SJCRH30 (cell line): Measurements from ENCODE around the gene ANKRD63. TPM values are rescaled to one million over a fixed set of nuclear protein-coding genes. Genes with fewer than 3 reads are reported as not detected.

ENCODE experiments used
- DNase-seq, 2 experiments: peaks; one replicate each; pipeline ENCODE4 v3.0.0-alpha.2; 2015 to 2020
- H3K27ac ChIP-seq: fragments of 250-450 bp; sonication (Bioruptor Pico); 2 replicates; pipeline ENCODE4 v1.5.1; 2020; ENCODE audit warnings: mild to moderate bottlenecking, moderate library complexity
- H3K27me3 ChIP-seq: fragments of 250-450 bp; sonication (Bioruptor Pico); 2 replicates; pipeline ENCODE4 v1.5.1; 2020; ENCODE audit warnings: mild to moderate bottlenecking, moderate library complexity
- H3K36me3 ChIP-seq: fragments of 250-450 bp; sonication (Bioruptor Pico); 2 replicates; pipeline ENCODE4 v1.5.1; 2020; ENCODE audit warnings: mild to moderate bottlenecking, moderate library complexity
- H3K4me1 ChIP-seq: fragments of 250-450 bp; sonication (Bioruptor Pico); 2 replicates; pipeline ENCODE4 v1.5.1; 2020; ENCODE audit warnings: mild to moderate bottlenecking, moderate library complexity
- H3K4me3 ChIP-seq: fragments of 250-450 bp; sonication (Bioruptor Pico); 2 replicates; pipeline ENCODE4 v1.5.1; 2020; ENCODE audit warnings: mild to moderate bottlenecking, moderate library complexity
- H3K9me3 ChIP-seq: fragments of 250-450 bp; sonication (Bioruptor Pico); replicated peaks from 2 replicates; pipeline ENCODE4 v1.5.1; 2020; ENCODE audit warnings: mild to moderate bottlenecking, moderate library complexity
- total RNA-seq: library from RNA; depleted of rRNA; stranded (reverse); fragments of >200 nt; shearing (Covaris generic); gene quantifications from 2 replicates; pipeline ENCODE4 v1.2.3, GENCODE V29; 2014

The ANKRD63 gene
- total RNA-seq, 1 experiment from 2014 or later: 0.12 TPM

DNA sequence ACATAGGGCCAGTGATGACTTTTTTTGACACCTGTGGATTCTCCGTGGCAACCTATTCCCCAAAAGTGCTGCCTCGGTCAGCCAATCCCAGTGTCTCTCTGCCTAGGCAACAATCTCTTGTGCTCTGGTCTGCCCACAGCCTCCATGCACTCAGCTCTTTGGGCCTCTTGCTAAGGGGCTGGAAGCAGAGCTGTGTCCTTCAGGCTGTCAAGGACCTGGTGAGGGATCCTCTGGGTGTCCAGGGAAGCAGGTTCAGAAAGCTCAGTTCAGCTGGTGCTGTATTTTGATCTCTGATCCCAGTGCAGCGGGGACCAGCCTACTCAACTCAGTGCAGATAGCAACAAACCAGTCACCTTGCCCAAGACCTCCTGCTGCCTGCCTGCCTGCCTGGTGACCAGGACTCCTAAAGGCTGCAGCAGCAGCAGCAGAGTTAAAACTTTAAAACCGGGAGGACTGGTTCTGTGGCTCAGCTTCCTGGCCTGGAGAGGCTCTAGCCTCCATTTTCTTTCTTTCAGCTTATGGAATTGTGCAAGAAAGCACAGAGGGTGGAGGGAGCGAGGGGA, 37.8 kb downstream of the ANKRD63 start:
- DNase-seq: no peak
- Histone ChIP-seq H3K36me3 (no peaks in the 10 kb centered on the region), H3K4me1 (peaks cover 13% of the 10 kb centered on the region), H3K4me3 (no peak overlapping the region), H3K27me3 (peaks cover 7% of the 10 kb centered on the region), H3K9me3 (no peaks in the 10 kb centered on the region), H3K27ac (no peak overlapping the region)

GRCh38 chr15:40243126-40243810, 39.6 kb downstream of the ANKRD63 start:
- H3K27ac ChIP-seq: no peak overlapping the region
- H3K9me3 ChIP-seq: no peaks in the 10 kb centered on the region
- H3K4me1 ChIP-seq: no peaks in the 10 kb centered on the region; the same call in 1 of the 2 replicates
- peaks cover 14% of the 10 kb centered on the region for H3K27me3 ChIP-seq
- no peak for DNase-seq
- no peak overlapping the region for H3K4me3 ChIP-seq
- no peaks in the 10 kb centered on the region for H3K36me3 ChIP-seq

GRCh38 chr15:40242601-40243000, 40.3 kb downstream of the ANKRD63 start:
- H3K4me3 ChIP-seq: no peak overlapping the region
- no peaks in the 10 kb centered on the region for H3K9me3 ChIP-seq
- DNase-seq: no peak
- no peak overlapping the region for H3K27ac ChIP-seq
- no peaks in the 10 kb centered on the region for H3K36me3 ChIP-seq
- H3K27me3 ChIP-seq: peaks cover 14% of the 10 kb centered on the region
- H3K4me1 ChIP-seq: no peaks in the 10 kb centered on the region

- H3K9me3 ChIP-seq: no peaks in the 10 kb centered on the region
Measured at GRCh38 chr15:40242213-40242599, 40.7 kb downstream of the ANKRD63 start.

GRCh38 chr15:40241269-40242212, 41.3 kb downstream of the ANKRD63 start:
- Histone ChIP-seq H3K4me1 (no peaks in the 10 kb centered on the region), H3K27ac (no peak overlapping the region), H3K27me3 (peaks cover 14% of the 10 kb centered on the region), H3K4me3 (no peak overlapping the region), H3K9me3 (no peaks in the 10 kb centered on the region), H3K36me3 (no peaks in the 10 kb centered on the region)
- DNase-seq: no peak

More at GRCh38 chr15:40242213-40242599, 40.7 kb downstream of the ANKRD63 start:
- no peaks in the 10 kb centered on the region for H3K4me1 ChIP-seq
- no peak for DNase-seq
- no peaks in the 10 kb centered on the region for H3K36me3 ChIP-seq
- H3K4me3 ChIP-seq: no peak overlapping the region
- no peak overlapping the region for H3K27ac ChIP-seq
- H3K27me3 ChIP-seq: peaks cover 14% of the 10 kb centered on the region

DNA sequence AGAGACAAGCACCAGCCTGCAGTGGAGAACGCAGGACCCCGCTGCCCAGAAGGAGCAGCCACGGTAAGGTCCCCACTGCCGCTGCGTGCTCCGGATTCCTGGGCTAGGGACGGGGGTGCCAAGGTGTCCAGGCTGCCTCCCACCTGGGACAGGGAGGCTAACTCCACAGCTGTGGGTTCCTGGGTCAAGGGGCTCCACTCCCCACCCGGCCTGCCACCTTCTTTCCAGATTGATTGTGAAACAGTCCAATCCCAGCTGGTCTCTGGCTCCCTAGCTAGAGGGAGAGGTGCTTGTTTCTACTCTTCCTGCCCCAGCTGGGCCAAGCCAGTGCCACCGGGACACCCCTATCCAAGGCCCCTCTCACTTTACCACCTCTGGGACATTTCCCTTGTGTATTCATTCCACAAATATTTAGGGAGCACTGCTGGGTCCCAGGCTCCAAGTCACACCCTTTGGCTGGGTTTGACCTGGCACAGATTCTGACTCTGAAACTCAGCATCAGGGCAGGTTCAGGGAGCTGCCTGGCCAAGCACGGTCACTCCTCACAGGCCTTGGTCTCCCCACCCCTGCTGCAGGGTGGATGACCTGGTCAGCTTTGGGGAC, 42.1 kb downstream of the ANKRD63 start:
- no peak for DNase-seq
- no peaks in the 10 kb centered on the region for H3K9me3 ChIP-seq
- H3K27me3 ChIP-seq: peaks cover 14% of the 10 kb centered on the region
- no peaks in the 10 kb centered on the region for H3K36me3 ChIP-seq
- no peak overlapping the region for H3K27ac ChIP-seq
- H3K4me1 ChIP-seq: no peaks in the 10 kb centered on the region
- H3K4me3 ChIP-seq: no peak overlapping the region

- no peak for DNase-seq
- Histone ChIP-seq H3K4me3 (no peak overlapping the region; the same call in 1 of the 2 replicates), H3K4me1 (no peaks in the 10 kb centered on the region), H3K27me3 (peaks cover 14% of the 10 kb centered on the region), H3K27ac (no peak overlapping the region), H3K9me3 (no peaks in the 10 kb centered on the region), H3K36me3 (no peaks in the 10 kb centered on the region)
Measured at GRCh38 chr15:40239693-40240618, 42.9 kb downstream of the ANKRD63 start.

DNA sequence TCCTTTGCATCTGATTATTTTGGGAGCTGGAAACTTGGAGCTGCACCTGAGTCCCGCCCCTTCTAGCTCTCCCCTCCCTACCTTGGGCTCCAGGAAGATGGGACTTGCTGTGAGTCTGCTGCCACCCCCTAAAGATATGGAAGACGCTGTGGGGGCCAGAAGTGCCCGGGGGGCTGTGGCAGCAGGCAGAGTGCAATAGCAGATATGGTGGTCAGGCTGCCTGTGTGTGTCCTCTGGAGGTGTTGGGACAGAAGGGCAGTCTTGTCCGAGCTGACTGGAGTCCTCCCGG, 43.5 kb downstream of the ANKRD63 start:
- Histone ChIP-seq H3K4me3 (peak overlapping the region; percentile 39), H3K27ac (no peak overlapping the region), H3K36me3 (no peaks in the 10 kb centered on the region), H3K4me1 (peaks cover under 1% of the 10 kb centered on the region; the same call in 1 of the 2 replicates), H3K9me3 (no peaks in the 10 kb centered on the region), H3K27me3 (peaks cover 14% of the 10 kb centered on the region)
- DNase-seq: no peak

DNA sequence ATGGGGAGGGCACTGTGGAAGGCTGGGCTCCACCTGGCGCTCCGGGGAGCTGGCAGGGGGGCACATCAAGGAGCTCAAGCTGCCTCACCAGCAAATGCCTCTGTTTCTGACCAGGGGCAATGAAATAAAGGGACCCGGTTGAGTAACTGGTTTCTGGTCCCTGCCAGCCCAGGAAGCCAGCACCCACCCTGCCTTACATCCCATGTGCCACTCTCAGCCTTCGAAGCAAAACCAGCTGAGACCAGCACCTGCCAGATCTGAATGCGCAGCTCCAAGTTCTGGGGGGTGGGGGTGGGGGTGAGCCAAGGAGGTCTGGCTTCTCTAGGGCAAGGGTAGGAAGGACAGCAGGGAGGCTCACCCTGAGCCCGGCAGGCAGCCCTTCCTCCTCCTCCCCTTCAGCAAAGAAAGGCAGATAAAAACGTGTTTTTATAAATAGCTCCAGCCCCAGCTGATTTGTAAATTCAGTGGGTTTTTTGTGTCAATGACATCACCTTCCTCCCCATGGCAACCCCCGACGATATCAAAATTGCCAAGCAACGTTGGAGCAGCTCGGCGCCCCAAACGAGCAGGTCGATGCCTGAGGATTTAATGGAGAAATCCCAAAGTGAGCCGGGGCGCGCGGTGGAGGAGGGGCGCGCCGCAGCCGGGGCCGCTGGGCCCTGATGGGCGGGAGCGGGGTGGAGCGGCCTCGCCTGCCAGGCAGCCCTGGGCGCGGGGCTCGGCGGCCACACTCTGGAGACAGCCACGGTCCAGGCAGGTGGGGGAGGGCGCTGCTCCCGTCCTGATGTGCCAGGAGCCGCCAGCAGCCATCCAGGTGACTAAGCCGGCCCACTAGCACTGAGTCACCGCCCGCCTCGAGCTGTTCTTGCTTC, 44.1 kb downstream of the ANKRD63 start, which contains the start of gene PAK6:
Gene PAK6 (plus strand): TSS at position 532 of the 872 bp plus-strand sequence. CDS start 25,723 bp downstream, outside the sequence.
- peak in 1 of 2 experiments; percentile 40 for DNase-seq
- Histone ChIP-seq H3K4me1 (peaks cover 4% of the 10 kb centered on the region; the same call in 1 of the 2 replicates), H3K36me3 (no peaks in the 10 kb centered on the region), H3K27ac (no peak within 1 kb of the TSS), H3K27me3 (peaks cover 14% of the 10 kb centered on the region), H3K4me3 (peak within 1 kb of the TSS; percentile 39), H3K9me3 (no peaks in the 10 kb centered on the region)

GRCh38 chr15:40235201-40235885, 47.5 kb downstream of the ANKRD63 start:
- H3K36me3 ChIP-seq: 0 out of 2 replicates have a peak, but pooled peaks cover 2% of the 10 kb centered on the region
- no peaks in the 10 kb centered on the region for H3K9me3 ChIP-seq
- peaks cover 4% of the 10 kb centered on the region; the same call in 1 of the 2 replicates for H3K4me1 ChIP-seq
- peaks cover 9% of the 10 kb centered on the region for H3K27me3 ChIP-seq
- H3K27ac ChIP-seq: no peak overlapping the region
- no peak overlapping the region for H3K4me3 ChIP-seq
- DNase-seq: no peak

DNA sequence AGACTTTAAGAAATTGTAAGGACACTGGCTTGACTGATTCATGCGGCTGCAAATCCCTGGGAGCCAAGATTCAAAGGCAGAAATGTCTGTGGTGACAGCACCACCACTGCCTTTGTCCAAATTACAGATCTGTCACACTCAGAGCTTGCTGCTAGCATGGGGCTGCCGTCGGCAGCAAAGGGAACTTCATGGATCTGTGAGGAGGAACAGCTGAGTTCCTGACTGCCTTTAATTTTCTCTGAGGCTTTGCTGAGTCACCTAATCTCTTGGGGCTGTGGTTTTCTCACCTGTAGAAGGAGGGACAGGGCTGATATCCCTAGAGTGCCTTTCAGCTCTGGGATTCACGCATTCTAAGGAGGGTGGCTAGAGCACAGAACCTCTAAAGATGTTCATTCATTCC, 48.1 kb downstream of the ANKRD63 start:
- Histone ChIP-seq H3K27ac (no peak overlapping the region), H3K4me1 (peaks cover 4% of the 10 kb centered on the region; the same call in 1 of the 2 replicates), H3K36me3 (0 out of 2 replicates have a peak, but pooled peaks cover 2% of the 10 kb centered on the region), H3K9me3 (no peaks in the 10 kb centered on the region), H3K4me3 (no peak overlapping the region), H3K27me3 (peaks cover 4% of the 10 kb centered on the region; the same call in 1 of the 2 replicates)
- no peak for DNase-seq

GRCh38 chr15:40233727-40234577, 48.9 kb downstream of the ANKRD63 start:
- H3K36me3 ChIP-seq: peaks cover 4% of the 10 kb centered on the region; the same call in 1 of the 2 replicates
- no peak for DNase-seq
- peaks cover 4% of the 10 kb centered on the region; the same call in 1 of the 2 replicates for H3K4me1 ChIP-seq
- no peaks in the 10 kb centered on the region for H3K27me3 ChIP-seq
- H3K4me3 ChIP-seq: no peak overlapping the region
- no peaks in the 10 kb centered on the region for H3K9me3 ChIP-seq
- no peak overlapping the region for H3K27ac ChIP-seq
